HUES6 (cell line): ENCODE measurements around the gene BOK.

Source experiments
- H3K27ac ChIP-seq: 2 replicates; pipeline ENCODE4 v1.7.0; 2013; ENCODE audit warnings: low read depth, mild to moderate bottlenecking, low read length, inconsistent platforms
- H3K27me3 ChIP-seq: 2 replicates; pipeline ENCODE4 v1.6.1; 2013; ENCODE audit warnings: low read length; ENCODE audit not compliant: control insufficient read depth, insufficient read depth
- H3K36me3 ChIP-seq: 2 replicates; pipeline ENCODE4 v1.6.1; 2013; ENCODE audit warnings: low read length; ENCODE audit not compliant: control insufficient read depth, insufficient read depth
- H3K4me1 ChIP-seq: 2 replicates; pipeline ENCODE4 v1.6.1; 2013; ENCODE audit warnings: low read length; ENCODE audit not compliant: control insufficient read depth, insufficient read depth
- H3K4me3 ChIP-seq: 2 replicates; pipeline ENCODE4 v1.5.1; 2013; ENCODE audit warnings: low read depth, low read length
- H3K9ac ChIP-seq: one replicate; pipeline ENCODE4 v1.6.1; 2013; ENCODE audit warnings: mild to moderate bottlenecking, low read length
- H3K9me3 ChIP-seq: 2 replicates; pipeline ENCODE4 v1.6.1; 2013; ENCODE audit warnings: low read depth, low read length; ENCODE audit not compliant: control insufficient read depth, insufficient read depth

Gene BOK

GRCh38 chr2:241592126-241592845 lies 33.7 kb downstream of the BOK start:
- Histone ChIP-seq H3K9me3 (peaks cover 8% of the 10 kb centered on the region), H3K4me3 (no peak overlapping the region), H3K9ac (no peak overlapping the region), H3K4me1 (no peaks in the 10 kb centered on the region), H3K27ac (no peak overlapping the region), H3K27me3 (no peaks in the 10 kb centered on the region), H3K36me3 (peaks cover 28% of the 10 kb centered on the region)

GRCh38 chr2:241593271-241593670 lies 34.7 kb downstream of the BOK start:
- Histone ChIP-seq H3K9me3 (peaks cover 4% of the 10 kb centered on the region; the same call in 1 of the 2 replicates), H3K27ac (no peak overlapping the region), H3K27me3 (no peaks in the 10 kb centered on the region), H3K9ac (no peak overlapping the region), H3K36me3 (peaks cover 28% of the 10 kb centered on the region), H3K4me3 (no peak overlapping the region), H3K4me1 (no peaks in the 10 kb centered on the region)

- Histone ChIP-seq H3K4me1 (no peaks in the 10 kb centered on the region), H3K9me3 (no peaks in the 10 kb centered on the region), H3K27me3 (no peaks in the 10 kb centered on the region), H3K9ac (no peak overlapping the region), H3K36me3 (peaks cover 37% of the 10 kb centered on the region), H3K27ac (no peak overlapping the region), H3K4me3 (no peak overlapping the region)
Observed at GRCh38 chr2:241595600-241596140, 37.1 kb downstream of the BOK start.

GRCh38 chr2:241597561-241597960 lies 39.0 kb downstream of the BOK start:
- Histone ChIP-seq H3K4me3 (no peak overlapping the region), H3K9ac (no peak overlapping the region), H3K36me3 (peaks cover 50% of the 10 kb centered on the region), H3K9me3 (no peaks in the 10 kb centered on the region), H3K27me3 (no peaks in the 10 kb centered on the region), H3K27ac (no peak overlapping the region), H3K4me1 (no peaks in the 10 kb centered on the region)

- Histone ChIP-seq H3K9ac (no peak overlapping the region), H3K27me3 (no peaks in the 10 kb centered on the region), H3K36me3 (peaks cover 51% of the 10 kb centered on the region), H3K4me3 (no peak overlapping the region), H3K9me3 (no peaks in the 10 kb centered on the region), H3K27ac (no peak overlapping the region), H3K4me1 (no peaks in the 10 kb centered on the region)
Observed at GRCh38 chr2:241598061-241598460, 39.5 kb downstream of the BOK start.

GRCh38 chr2:241598487-241598886 lies 39.9 kb downstream of the BOK start:
- no peaks in the 10 kb centered on the region for H3K27me3 ChIP-seq
- no peak overlapping the region for H3K9ac ChIP-seq
- peaks cover 47% of the 10 kb centered on the region for H3K36me3 ChIP-seq
- no peak overlapping the region for H3K27ac ChIP-seq
- H3K4me1 ChIP-seq: no peaks in the 10 kb centered on the region
- H3K9me3 ChIP-seq: no peaks in the 10 kb centered on the region
- no peak overlapping the region for H3K4me3 ChIP-seq

- H3K4me1 ChIP-seq: no peaks in the 10 kb centered on the region
- H3K9me3 ChIP-seq: no peaks in the 10 kb centered on the region
- H3K9ac ChIP-seq: no peak overlapping the region
- H3K27me3 ChIP-seq: no peaks in the 10 kb centered on the region
- peaks cover 37% of the 10 kb centered on the region for H3K36me3 ChIP-seq
- no peak overlapping the region for H3K4me3 ChIP-seq
- no peak overlapping the region for H3K27ac ChIP-seq
Observed at GRCh38 chr2:241599615-241600014, 41.1 kb downstream of the BOK start.

GRCh38 chr2:241601841-241602240 lies 43.3 kb downstream of the BOK start:
- H3K4me1 ChIP-seq: no peaks in the 10 kb centered on the region
- H3K9me3 ChIP-seq: no peaks in the 10 kb centered on the region
- no peak overlapping the region for H3K4me3 ChIP-seq
- H3K36me3 ChIP-seq: peaks cover 55% of the 10 kb centered on the region
- no peak overlapping the region for H3K9ac ChIP-seq
- no peak overlapping the region for H3K27ac ChIP-seq
- no peaks in the 10 kb centered on the region for H3K27me3 ChIP-seq

GRCh38 chr2:241602720-241603119 lies 44.2 kb downstream of the BOK start:
- H3K36me3 ChIP-seq: peaks cover 51% of the 10 kb centered on the region
- no peak overlapping the region for H3K4me3 ChIP-seq
- H3K9ac ChIP-seq: no peak overlapping the region
- no peak overlapping the region for H3K27ac ChIP-seq
- H3K4me1 ChIP-seq: no peaks in the 10 kb centered on the region
- no peaks in the 10 kb centered on the region for H3K9me3 ChIP-seq
- no peaks in the 10 kb centered on the region for H3K27me3 ChIP-seq

- Histone ChIP-seq H3K9me3 (no peaks in the 10 kb centered on the region), H3K36me3 (peaks cover 51% of the 10 kb centered on the region), H3K27ac (no peak overlapping the region), H3K4me1 (no peaks in the 10 kb centered on the region), H3K27me3 (no peaks in the 10 kb centered on the region), H3K4me3 (no peak overlapping the region), H3K9ac (no peak overlapping the region)
Observed at GRCh38 chr2:241603686-241604085, 45.1 kb downstream of the BOK start.

- H3K4me1 ChIP-seq: peaks cover 5% of the 10 kb centered on the region
- peaks cover 35% of the 10 kb centered on the region for H3K36me3 ChIP-seq
- H3K4me3 ChIP-seq: no peak overlapping the region
- H3K9ac ChIP-seq: no peak overlapping the region
- no peaks in the 10 kb centered on the region for H3K9me3 ChIP-seq
- no peaks in the 10 kb centered on the region for H3K27me3 ChIP-seq
- no peak overlapping the region for H3K27ac ChIP-seq
Observed at GRCh38 chr2:241606186-241606585, 47.6 kb downstream of the BOK start.
